ENCODE measurements around the gene NECTIN1.

Gene NECTIN1

DNA sequence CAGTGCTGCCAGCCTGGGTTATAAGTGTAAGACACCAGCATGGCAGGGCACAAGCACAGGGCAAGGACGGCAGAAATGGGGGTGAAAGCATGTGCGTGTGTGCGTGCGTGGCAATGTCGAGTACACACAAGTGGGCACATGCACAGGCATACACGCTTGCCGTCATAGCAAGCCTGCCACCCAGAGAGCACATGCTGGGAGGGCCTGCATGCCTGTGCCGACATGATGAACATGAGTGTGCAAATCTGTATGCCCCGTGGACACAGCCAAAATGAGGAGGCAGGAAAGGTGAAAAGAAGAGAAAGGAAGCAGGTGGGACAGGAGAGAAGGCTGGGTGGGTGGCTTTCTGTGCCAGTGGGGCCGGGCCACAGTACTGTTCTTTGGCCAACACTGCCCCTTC, 62.9 kb downstream of the NECTIN1 start:
- TF ChIP-seq, protein P1, sequence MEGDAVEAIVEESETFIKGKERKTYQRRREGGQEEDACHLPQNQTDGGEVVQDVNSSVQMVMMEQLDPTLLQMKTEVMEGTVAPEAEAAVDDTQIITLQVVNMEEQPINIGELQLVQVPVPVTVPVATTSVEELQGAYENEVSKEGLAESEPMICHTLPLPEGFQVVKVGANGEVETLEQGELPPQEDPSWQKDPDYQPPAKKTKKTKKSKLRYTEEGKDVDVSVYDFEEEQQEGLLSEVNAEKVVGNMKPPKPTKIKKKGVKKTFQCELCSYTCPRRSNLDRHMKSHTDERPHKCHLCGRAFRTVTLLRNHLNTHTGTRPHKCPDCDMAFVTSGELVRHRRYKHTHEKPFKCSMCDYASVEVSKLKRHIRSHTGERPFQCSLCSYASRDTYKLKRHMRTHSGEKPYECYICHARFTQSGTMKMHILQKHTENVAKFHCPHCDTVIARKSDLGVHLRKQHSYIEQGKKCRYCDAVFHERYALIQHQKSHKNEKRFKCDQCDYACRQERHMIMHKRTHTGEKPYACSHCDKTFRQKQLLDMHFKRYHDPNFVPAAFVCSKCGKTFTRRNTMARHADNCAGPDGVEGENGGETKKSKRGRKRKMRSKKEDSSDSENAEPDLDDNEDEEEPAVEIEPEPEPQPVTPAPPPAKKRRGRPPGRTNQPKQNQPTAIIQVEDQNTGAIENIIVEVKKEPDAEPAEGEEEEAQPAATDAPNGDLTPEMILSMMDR (IDR thresholded peaks at IDR 0.05): no peak
- Histone ChIP-seq H3K27ac (no peak overlapping the region), H3K4me3 (no peak overlapping the region)
- no peak for DNase-seq (ENCODE audit: low spot score)

DNA sequence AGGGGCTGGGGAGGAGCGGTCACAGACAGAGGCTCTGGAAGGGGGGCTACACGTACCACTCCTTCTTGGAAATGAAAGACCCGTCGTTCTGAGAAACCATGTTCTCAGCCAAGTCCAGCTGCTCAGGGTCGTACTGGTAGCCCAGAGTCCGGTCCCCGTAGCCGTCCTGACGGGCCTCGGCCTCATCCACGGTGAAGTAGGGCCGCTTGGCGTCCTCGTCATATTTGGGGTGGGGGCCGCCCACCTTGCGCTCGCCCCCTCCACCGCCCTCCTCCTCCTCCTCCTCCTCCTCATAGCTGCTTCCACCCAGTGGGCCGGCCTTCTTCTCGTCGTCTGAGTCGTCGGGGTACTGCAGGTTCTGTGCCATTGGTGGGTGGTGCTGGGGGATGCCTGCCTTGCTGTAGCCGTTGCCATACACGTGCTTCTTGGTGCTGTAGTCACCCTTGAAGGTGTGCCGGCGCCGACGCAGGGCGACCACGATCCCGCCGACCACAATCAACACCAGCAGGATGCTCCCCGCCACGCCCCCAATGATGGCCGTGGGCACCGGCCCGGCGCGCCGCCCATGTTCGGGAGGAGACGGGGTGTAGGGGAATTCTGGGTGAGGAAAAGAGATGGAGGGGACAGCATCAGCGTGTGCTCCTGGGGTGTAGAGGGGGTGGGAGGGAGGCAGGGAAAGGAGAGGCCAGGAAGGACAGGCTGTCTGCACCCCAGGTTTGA, 64.1 kb downstream of the NECTIN1 start:
- H3K4me3 ChIP-seq: no peak overlapping the region
- no peak for DNase-seq (ENCODE audit: low spot score)

DNA sequence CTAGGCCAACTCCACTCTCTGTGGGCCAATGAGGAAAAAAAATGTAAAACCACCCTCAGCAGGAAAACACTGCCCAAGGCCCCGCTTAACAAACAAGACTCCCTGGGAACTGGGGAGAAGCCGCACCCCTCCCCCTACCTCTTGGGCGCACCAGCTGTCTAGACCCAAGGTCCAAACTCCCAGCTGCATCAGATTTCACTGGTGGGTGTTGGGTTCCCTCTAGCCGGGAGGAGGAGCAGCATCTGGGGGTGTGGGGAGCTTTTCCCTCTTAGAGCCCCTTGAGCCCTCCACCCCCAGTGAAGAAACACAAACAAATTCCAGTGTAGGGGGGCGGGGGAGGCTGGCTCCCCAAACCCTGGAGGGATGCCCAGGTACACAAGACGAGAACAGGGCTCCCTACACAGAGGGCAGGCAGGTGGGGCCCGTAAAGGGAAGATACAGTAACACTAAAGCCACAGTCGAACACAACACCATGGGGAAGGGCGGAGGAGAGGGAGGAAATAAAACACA, 64.9 kb downstream of the NECTIN1 start:
- Histone ChIP-seq H3K27ac (no peak overlapping the region), H3K4me3 (no peak overlapping the region)
- TF ChIP-seq, protein P1 (IDR thresholded peaks at IDR 0.05): no peak
- DNase-seq (ENCODE audit: low spot score): no peak

More for the DNA sequence above, 64.1 kb downstream of the NECTIN1 start:
- TF ChIP-seq, protein P1 (IDR thresholded peaks at IDR 0.05): no peak
- no peak overlapping the region for H3K27ac ChIP-seq

DNA sequence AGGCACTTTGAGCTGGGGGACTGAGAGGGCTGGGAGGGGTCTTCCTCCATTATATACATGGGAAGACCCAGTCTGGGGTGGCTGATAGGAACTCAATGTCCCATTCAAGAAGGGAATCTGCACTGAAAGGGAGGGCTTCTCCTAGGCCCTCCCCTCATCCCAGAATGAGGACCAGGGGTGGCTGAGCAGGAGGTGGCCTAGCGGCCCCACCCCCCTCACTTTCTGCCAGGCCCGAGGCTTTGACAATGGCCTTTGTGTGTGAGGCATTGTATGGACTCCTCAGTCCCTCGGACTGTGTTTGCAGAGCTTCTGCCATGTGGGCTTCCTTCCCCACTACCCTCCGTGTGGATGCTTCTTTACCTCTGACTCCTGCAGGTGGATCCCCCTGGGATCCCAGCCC, 65.7 kb downstream of the NECTIN1 start:
- no peak for DNase-seq (ENCODE audit: low spot score)
- no peak overlapping the region for H3K4me3 ChIP-seq
- no peak overlapping the region for H3K27ac ChIP-seq
- TF ChIP-seq, protein P1 (IDR thresholded peaks at IDR 0.05): no peak

DNA sequence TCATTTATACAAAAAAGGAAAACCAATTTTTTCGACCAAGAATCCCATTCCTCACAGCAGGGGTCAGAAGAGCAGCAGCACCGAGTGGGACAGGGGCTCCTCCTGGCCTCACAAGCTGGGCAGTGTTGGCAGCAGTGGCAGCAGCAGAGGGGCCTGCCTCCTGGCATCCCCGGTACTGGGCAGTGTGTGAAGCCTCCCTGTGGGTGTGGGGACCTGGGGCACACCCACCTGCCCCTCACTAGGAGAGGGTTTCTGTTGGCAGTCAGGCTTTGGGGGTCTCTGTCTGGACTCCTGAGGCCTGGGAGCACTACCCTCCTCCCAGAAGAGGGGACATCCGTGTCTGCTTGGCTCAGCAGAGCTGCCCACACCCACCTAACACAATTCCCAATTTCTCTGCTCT, 67.8 kb downstream of the NECTIN1 start:
- Histone ChIP-seq H3K27ac (no peak overlapping the region), H3K4me3 (no peak overlapping the region)
- no peak for DNase-seq (ENCODE audit: low spot score)
- TF ChIP-seq, protein P1 (IDR thresholded peaks at IDR 0.05): no peak

DNA sequence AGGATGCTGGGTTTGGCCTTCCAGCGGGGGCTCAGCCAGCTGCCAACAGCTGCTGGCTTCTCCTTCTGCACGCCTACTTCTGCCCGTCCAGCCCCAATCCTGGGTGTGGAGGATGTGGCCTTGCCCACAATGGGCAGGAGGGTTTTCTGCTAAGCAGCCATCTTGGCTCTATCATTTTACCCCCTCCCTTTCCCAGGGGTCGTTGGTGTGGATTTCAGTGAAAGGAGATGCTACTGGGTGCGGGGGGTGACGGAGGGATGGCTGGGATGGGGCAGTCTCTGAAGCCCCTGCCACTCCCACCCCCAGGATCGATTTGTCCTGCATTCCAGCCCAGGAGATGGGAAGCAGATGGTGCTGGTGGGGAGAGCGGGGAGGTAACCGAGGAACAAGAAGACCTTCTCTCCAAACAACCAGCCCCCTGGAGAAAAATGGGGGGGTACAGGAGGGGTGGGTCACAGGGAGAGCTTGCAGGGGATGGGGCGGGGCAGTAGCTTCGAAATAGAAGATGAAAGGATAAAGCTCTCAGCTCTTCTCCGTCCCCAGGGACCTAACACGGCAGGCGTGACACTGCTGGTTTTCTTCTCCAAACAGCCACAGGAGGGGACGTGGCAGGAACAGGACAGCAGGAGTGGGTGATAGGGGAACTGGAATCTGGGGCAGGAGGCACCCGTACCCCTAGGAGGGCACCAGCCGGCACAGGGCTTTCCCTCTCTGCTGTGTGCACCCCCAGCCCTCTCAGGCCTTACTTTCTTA, 68.9 kb downstream of the NECTIN1 start:
- no peak for DNase-seq (ENCODE audit: low spot score)
- TF ChIP-seq, protein P1 (IDR thresholded peaks at IDR 0.05): no peak
- Histone ChIP-seq H3K27ac (no peak overlapping the region), H3K4me3 (no peak overlapping the region)

Measured in coronary artery (tissue), 2 donors.